Testis (tissue), 3 donors: Measurements from ENCODE around the gene CPSF7. TPM values are rescaled to one million over a fixed set of nuclear protein-coding genes. Genes with fewer than 3 reads are reported as not detected.

ENCODE experiments used
- DNase-seq: peaks from one replicate; pipeline ENCODE4 v3.0.0-alpha.2; 2019
- H3K27ac ChIP-seq, 2 donors: fragments of 200-600 bp; sonication (generic); one replicate each; pipeline ENCODE4 v1.5.1; 2019
- H3K27me3 ChIP-seq: fragments of 200-600 bp; sonication (generic); one replicate; pipeline ENCODE4 v1.5.1; 2019
- H3K36me3 ChIP-seq: fragments of 200-600 bp; sonication (generic); one replicate; pipeline ENCODE4 v1.5.1; 2017; ENCODE audit warnings: low read depth; ENCODE audit errors: missing control alignments
- H3K4me1 ChIP-seq: fragments of 200-600 bp; sonication (generic); one replicate; pipeline ENCODE4 v1.5.1; 2019
- H3K4me3 ChIP-seq, 2 donors: fragments of 200-600 bp; sonication (generic); one replicate each; pipeline ENCODE4 v1.5.1; 2017 to 2019
- H3K9me3 ChIP-seq: fragments of 200-600 bp; sonication (generic); one replicate; pipeline ENCODE4 v1.5.1; 2017
- POLR2A ChIP-seq: fragments of 450-650 bp; IDR thresholded peaks from one replicate; pipeline ENCODE4 v1.6.1; 2017; ENCODE audit warnings: antibody characterized with exemption, mild to moderate bottlenecking, moderate library complexity
- WGBS, 2 donors: methylation state at CpG; one replicate each; pipeline ENCODE4 v1.1.5; 2018; 5-methylcytosine and 5-hydroxymethylcytosine counted together
- intact Hi-C: fragments of 100-400 bp; cut with DNase I; formaldehyde crosslinking; loops from one replicate; pipeline ENCODE4 v1.15.1; 2023; ENCODE audit warnings: low total_unique reads
- polyA plus RNA-seq: library from polyadenylated mRNA; stranded (reverse); fragments of 350-450 nt; fragmentation: Illumina TruSeq; extraction: RNeasy Lipid Tissue Mini Kit (QIAGEN cat#74804); gene quantifications from one replicate; pipeline ENCODE4 v1.2.3, GENCODE V29; 2014; ENCODE audit warnings: low read depth, low replicate concordance; ENCODE audit not compliant: insufficient read depth
- total RNA-seq, 2 donors: library from RNA; depleted of rRNA; stranded (reverse); fragments of >200 nt; gene quantifications; one replicate each; pipeline ENCODE4 v1.2.3, GENCODE V29; 2016
- TF ChIP-seq, protein P1 (sequence below), 3 experiments: fragments of 450-650 bp in 2 of 3; fragments of 200-600 bp in 1 of 3; sonication (generic) in 1 of 3; IDR thresholded peaks; one replicate each; pipeline ENCODE4 v1.5.1; 2016 to 2019; ENCODE audit warnings: antibody characterized with exemption in 3 of 3, mild to moderate bottlenecking in 2 of 3, moderate library complexity in 1 of 3

The CPSF7 gene
- total and polyA plus RNA-seq, 3 donors from 2014 or later = 84.2 to 107 (median 86.5) TPM

DNA sequence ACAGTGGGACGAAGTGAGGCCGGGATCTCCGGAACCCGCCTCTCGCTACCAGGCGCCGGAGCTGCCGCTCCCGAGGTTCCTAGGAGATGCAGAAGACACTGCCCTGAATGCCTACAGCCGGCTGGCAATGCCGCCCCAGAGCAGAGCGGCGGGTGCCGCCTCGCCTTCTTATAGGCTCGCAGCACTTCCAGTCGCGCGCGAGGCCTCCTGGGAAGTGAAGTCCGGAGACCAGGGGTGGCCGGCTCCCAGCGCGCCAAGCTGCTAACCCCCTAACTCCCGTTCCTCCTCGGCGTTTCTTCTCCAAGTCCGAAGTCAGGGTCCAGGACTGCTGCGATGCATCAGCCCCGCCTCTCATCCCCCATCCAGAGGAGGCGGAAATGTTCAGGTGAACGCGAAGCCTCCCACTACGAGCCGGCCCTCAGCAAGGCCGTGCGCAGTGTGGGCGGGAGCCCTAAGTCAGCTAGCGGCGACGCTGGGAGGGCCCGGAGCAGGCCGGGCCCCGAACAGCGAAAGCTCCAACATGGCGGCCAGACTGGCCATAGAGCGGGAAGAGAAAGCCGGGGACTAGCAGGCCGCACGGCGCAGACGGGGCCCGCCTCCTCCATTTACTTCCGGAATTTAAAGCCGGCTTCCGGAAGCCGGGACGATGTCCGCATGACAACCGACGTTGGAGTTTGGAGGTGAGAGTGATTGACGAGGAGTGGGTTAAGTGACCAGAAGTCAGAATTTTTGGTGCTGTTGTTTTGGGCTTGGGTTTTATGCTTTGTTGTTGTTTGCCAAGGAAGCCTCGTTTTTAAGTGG lies 67.8 kb downstream of the CPSF7 start, which contains the start of the genes CYB561A3 and TMEM138:
CYB561A3 (minus strand) TSS at position 142 of the 801 bp plus-strand sequence. CDS start 5,169 bp downstream, outside the sequence.
TMEM138 (plus strand) TSS at position 634 of the 801 bp plus-strand sequence. CDS start 2,017 bp downstream, outside the sequence.
- H3K27ac ChIP-seq = peak within 1 kb of the TSS; percentile 95 to 99
- intact Hi-C loops = no loop called here
- 0 to 1% methylated on average over 28 to 63 of the region's 63 CpGs for WGBS, 2 donors
- TF ChIP-seq, protein P1, sequence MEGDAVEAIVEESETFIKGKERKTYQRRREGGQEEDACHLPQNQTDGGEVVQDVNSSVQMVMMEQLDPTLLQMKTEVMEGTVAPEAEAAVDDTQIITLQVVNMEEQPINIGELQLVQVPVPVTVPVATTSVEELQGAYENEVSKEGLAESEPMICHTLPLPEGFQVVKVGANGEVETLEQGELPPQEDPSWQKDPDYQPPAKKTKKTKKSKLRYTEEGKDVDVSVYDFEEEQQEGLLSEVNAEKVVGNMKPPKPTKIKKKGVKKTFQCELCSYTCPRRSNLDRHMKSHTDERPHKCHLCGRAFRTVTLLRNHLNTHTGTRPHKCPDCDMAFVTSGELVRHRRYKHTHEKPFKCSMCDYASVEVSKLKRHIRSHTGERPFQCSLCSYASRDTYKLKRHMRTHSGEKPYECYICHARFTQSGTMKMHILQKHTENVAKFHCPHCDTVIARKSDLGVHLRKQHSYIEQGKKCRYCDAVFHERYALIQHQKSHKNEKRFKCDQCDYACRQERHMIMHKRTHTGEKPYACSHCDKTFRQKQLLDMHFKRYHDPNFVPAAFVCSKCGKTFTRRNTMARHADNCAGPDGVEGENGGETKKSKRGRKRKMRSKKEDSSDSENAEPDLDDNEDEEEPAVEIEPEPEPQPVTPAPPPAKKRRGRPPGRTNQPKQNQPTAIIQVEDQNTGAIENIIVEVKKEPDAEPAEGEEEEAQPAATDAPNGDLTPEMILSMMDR (IDR thresholded peaks at IDR 0.05) = no peak
- no peak for TF ChIP-seq POLR2A
- peak within 1 kb of the TSS; percentile 77 to 84 for H3K4me3 ChIP-seq
- H3K4me1 ChIP-seq = peaks cover 15% of the 10 kb centered on the region
- H3K9me3 ChIP-seq = no peaks in the 10 kb centered on the region
- peak; percentile 95 for DNase-seq
- no peaks in the 10 kb centered on the region for H3K36me3 ChIP-seq
- no peaks in the 10 kb centered on the region for H3K27me3 ChIP-seq

DNA sequence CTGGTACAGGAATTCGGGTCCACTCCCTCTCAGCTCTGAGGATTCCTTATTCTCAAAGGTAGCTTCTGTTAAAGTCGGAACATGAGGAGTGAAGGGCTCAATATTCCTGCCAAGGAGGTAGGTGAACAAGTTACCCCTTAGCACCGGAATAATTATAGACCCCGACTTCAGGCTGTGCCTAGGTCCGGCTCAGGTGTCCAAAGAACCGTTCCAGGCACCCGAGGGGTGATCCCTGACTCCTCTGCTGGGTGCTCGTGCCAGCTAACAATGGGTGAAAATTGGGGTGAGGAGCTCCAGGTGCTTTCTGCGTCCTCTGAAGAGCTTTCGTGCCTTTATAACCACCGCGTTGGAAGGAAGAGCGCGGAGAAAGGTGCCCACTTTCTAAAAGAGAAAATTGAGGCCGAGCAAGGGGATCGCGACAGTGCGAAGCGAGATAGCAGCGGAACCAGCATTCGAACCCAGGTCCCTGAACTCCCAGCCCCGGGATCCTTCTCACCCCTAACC lies 68.5 kb downstream of the CPSF7 start:
- intact Hi-C loops = no loop called here

DNA sequence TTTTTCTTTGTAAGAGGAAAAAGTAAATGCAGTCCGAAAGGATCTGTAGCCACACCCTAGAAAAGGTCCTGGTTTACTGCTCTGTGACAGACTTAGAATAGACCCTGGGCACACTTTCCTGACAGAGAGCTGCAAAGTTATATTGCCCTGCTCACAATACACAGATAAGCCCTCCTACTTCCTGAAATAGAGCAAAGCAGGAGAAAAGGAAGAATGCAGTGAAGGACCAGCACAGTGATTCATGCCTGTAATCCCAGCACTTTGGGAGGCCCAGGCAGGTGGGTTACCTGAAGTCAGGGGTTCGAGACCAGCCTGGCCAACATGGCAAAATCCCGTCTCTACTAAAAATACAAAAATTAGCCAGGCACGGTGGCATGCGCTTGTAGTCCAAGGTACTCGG lies 70.3 kb downstream of the CPSF7 start:
- no peak for TF ChIP-seq POLR2A
- Histone ChIP-seq H3K9me3 (no peaks in the 10 kb centered on the region), H3K27me3 (no peaks in the 10 kb centered on the region), H3K36me3 (no peaks in the 10 kb centered on the region), H3K27ac (no peak overlapping the region), H3K4me1 (peaks cover 13% of the 10 kb centered on the region), H3K4me3 (no peak overlapping the region)
- intact Hi-C loops = no loop called here
- DNase-seq = no peak
- WGBS, 2 donors = 80 to 83% methylated on average over 6 of the region's 6 CpGs

More for the DNA sequence above, 68.5 kb downstream of the CPSF7 start:
- TF ChIP-seq POLR2A = no peak
- TF ChIP-seq, protein P1 (IDR thresholded peaks at IDR 0.05) = no peak
- peaks cover 13% of the 10 kb centered on the region for H3K4me1 ChIP-seq
- peak overlapping the region; percentile 95 to 99 for H3K27ac ChIP-seq
- H3K36me3 ChIP-seq = no peaks in the 10 kb centered on the region
- no peaks in the 10 kb centered on the region for H3K27me3 ChIP-seq
- no peaks in the 10 kb centered on the region for H3K9me3 ChIP-seq
- 1 to 11% methylated on average over 8 to 22 of the region's 22 CpGs for WGBS, 2 donors
- peak overlapping the region; percentile 77 to 84 for H3K4me3 ChIP-seq
- DNase-seq = no peak

DNA sequence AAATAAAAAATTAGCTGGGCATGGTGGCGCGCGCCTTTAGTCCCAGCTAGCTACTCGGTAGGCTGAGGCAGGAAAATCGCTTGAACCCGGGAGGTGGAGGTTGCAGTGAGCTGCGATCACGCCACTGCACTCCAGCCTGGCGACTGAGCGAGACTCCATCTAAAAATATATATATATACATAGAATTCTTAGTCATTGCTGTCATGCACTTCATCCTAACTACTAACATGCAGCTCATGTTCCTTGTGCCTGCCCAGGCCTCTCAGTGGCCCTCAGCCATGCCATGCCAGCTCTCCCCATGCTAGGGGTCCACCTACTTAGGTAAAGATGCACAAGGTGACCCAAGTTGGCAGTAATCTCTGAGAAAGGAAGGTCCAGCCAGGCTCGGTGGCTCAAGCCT lies 71.2 kb downstream of the CPSF7 start:
- no peak for DNase-seq
- Histone ChIP-seq H3K27me3 (no peaks in the 10 kb centered on the region), H3K27ac (no peak overlapping the region), H3K4me3 (no peak overlapping the region), H3K36me3 (no peaks in the 10 kb centered on the region), H3K4me1 (peaks cover 8% of the 10 kb centered on the region), H3K9me3 (no peaks in the 10 kb centered on the region)
- TF ChIP-seq, protein P1 (IDR thresholded peaks at IDR 0.05) = no peak
- TF ChIP-seq POLR2A = no peak
- WGBS, 2 donors = 96 to 98% methylated on average over 11 of the region's 11 CpGs
- intact Hi-C loops = no loop called here

DNA sequence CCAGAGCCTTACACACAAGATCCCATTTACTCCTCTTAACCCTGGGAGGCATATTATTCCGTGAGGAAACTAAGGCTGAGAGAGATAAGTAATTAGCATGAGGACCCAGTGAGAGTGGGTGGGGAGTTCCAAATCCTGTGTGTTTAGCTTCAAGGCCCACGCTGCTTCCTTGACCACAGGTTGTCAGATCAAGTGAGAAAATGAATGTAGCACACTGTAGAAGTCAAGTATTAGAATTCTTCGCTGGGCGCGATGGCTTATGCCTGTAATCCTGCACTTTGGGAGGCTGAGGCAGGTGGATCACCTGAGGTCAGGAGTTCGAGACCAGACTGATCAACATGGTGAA lies 71.9 kb downstream of the CPSF7 start:
- no peak for DNase-seq
- intact Hi-C loops = no loop called here
- whole genome bisulfite sequencing, 2 donors = 89 to 94% methylated on average over 6 of the region's 6 CpGs
- Histone ChIP-seq H3K9me3 (no peaks in the 10 kb centered on the region), H3K4me3 (no peak overlapping the region), H3K4me1 (peaks cover 5% of the 10 kb centered on the region), H3K27ac (no peak overlapping the region), H3K27me3 (no peaks in the 10 kb centered on the region), H3K36me3 (no peaks in the 10 kb centered on the region)
- no peak for TF ChIP-seq POLR2A
- TF ChIP-seq, protein P1 (IDR thresholded peaks at IDR 0.05) = no peak
